Keratinocyte (primary cell): Measurements from ENCODE around the gene KLK3. TPM values are rescaled to one million over a fixed set of nuclear protein-coding genes. Genes with fewer than 3 reads are reported as not detected.

Source experiments
- DNase-seq: peaks from one replicate; pipeline ENCODE4 v3.0.0-alpha.2; 2011; ENCODE audit warnings: low read depth, missing footprints, low spot score
- FAIRE-seq: peaks from 2 replicates; lab custom pipeline; 2011; peaks lifted over from hg19 to GRCh38; lab: Jason Lieb, UNC
- H2AFZ ChIP-seq: 2 replicates; pipeline ENCODE4 v1.6.0; 2012; ENCODE audit warnings: low read length, control low read depth, inconsistent platforms; ENCODE audit not compliant: control insufficient read depth
- H3K27ac ChIP-seq: 2 replicates; pipeline ENCODE4 v1.5.1; 2011; ENCODE audit warnings: low read length; ENCODE audit not compliant: control insufficient read depth, insufficient read depth
- H3K27me3 ChIP-seq: 3 replicates; pipeline ENCODE4 v1.6.0; 2011; ENCODE audit warnings: low read length; ENCODE audit not compliant: control insufficient read depth, insufficient read depth; ENCODE audit errors: extremely low read depth
- H3K36me3 ChIP-seq, 2 experiments: 2 replicates in 1 of 2; 3 replicates in 1 of 2; pipeline ENCODE4 v1.5.1; 2011; ENCODE audit warnings: low read length in 2 of 2, mild to moderate bottlenecking in 1 of 2; ENCODE audit not compliant: control insufficient read depth in 2 of 2, insufficient read depth in 2 of 2; ENCODE audit errors: extremely low read depth in 1 of 2
- H3K4me1 ChIP-seq: 3 replicates; pipeline ENCODE4 v1.5.1; 2011; ENCODE audit warnings: low read length; ENCODE audit not compliant: control insufficient read depth, insufficient read depth; ENCODE audit errors: extremely low read depth
- H3K4me2 ChIP-seq: 3 replicates; pipeline ENCODE4 v1.6.0; 2011; ENCODE audit warnings: low read depth, low read length; ENCODE audit not compliant: control insufficient read depth, insufficient read depth; ENCODE audit errors: extremely low read depth
- H3K4me3 ChIP-seq, 3 experiments: fragments of 200-600 bp in 1 of 3; sonication (generic) in 1 of 3; 2 replicates in 2 of 3; 3 replicates in 1 of 3; pipeline ENCODE4 v1.5.1; 2011 to 2016; ENCODE audit warnings: low read length in 3 of 3, mild to moderate bottlenecking in 3 of 3, control low read depth in 2 of 3, inconsistent platforms in 1 of 3, low read depth in 1 of 3, mixed read lengths in 1 of 3, mixed run types in 1 of 3, moderate library complexity in 1 of 3; ENCODE audit not compliant: control insufficient read depth in 2 of 3, insufficient read depth in 2 of 3; ENCODE audit errors: extremely low read depth in 1 of 3
- H3K79me2 ChIP-seq: 2 replicates; pipeline ENCODE4 v1.6.0; 2012; ENCODE audit warnings: low read length; ENCODE audit not compliant: control insufficient read depth, insufficient read depth
- H3K9ac ChIP-seq: 3 replicates; pipeline ENCODE4 v1.6.0; 2011; ENCODE audit warnings: low read length; ENCODE audit not compliant: control insufficient read depth, insufficient read depth; ENCODE audit errors: extremely low read depth
- H3K9me1 ChIP-seq: 3 replicates; pipeline ENCODE4 v1.6.0; 2011; ENCODE audit warnings: low read length; ENCODE audit not compliant: control insufficient read depth, insufficient read depth; ENCODE audit errors: extremely low read depth
- H3K9me3 ChIP-seq: 2 replicates; pipeline ENCODE4 v1.5.1; 2012; ENCODE audit warnings: low read depth, low read length; ENCODE audit not compliant: control insufficient read depth
- H4K20me1 ChIP-seq: 3 replicates; pipeline ENCODE4 v1.6.0; 2011; ENCODE audit warnings: low read length; ENCODE audit not compliant: control insufficient read depth, insufficient read depth; ENCODE audit errors: extremely low read depth
- EZH2 ChIP-seq: IDR thresholded peaks from one replicate; pipeline ENCODE4 v1.6.1; 2012; ENCODE audit warnings: inconsistent platforms, mild to moderate bottlenecking, low read length, moderate library complexity
- dilution Hi-C: fragments of 300-500 bp; cut with MboI; formaldehyde crosslinking; loops from one replicate; pipeline ENCODE4 v1.7.0; 2020; ENCODE audit warnings: low sequenced_read_pairs; ENCODE audit not compliant: extremely low pct_ligation_motif_present
- polyA plus RNA-seq, 5 experiments: library from polyadenylated mRNA; depleted of rRNA in 3 of 5; stranded (reverse) in 3 of 5; stranded (forward) in 1 of 5; unstranded in 1 of 5; fragments of >200 nt; gene quantifications; 1 replicate in 1 of 5; 2 replicates in 3 of 5; 3 replicates in 1 of 5; pipeline versions ENCODE4 v1.2.1 to v1.2.3, GENCODE V29; 2011 to 2012; ENCODE audit warnings: missing spikeins in 2 of 5, low read depth in 1 of 5, low replicate concordance in 1 of 5
- TF ChIP-seq, protein P1 (sequence below), 3 experiments: IDR thresholded peaks in 1 of 3; conservative IDR thresholded peaks in 1 of 3; optimal IDR thresholded peaks in 1 of 3; 2 replicates in 2 of 3; 3 replicates in 1 of 3; pipeline versions ENCODE3 to v1.5.1; 2011; ENCODE audit warnings: low read length in 3 of 3, mild to moderate bottlenecking in 3 of 3, moderate library complexity in 2 of 3, control low read depth in 1 of 3, inconsistent platforms in 1 of 3; ENCODE audit not compliant: insufficient read depth in 2 of 3; ENCODE audit errors: extremely low read depth in 1 of 3

The KLK3 gene
- polyA plus RNA-seq, 1 donor (not counting 4 experiments of a cell fraction or from before 2014, with no cell fraction given) = not detected

DNA sequence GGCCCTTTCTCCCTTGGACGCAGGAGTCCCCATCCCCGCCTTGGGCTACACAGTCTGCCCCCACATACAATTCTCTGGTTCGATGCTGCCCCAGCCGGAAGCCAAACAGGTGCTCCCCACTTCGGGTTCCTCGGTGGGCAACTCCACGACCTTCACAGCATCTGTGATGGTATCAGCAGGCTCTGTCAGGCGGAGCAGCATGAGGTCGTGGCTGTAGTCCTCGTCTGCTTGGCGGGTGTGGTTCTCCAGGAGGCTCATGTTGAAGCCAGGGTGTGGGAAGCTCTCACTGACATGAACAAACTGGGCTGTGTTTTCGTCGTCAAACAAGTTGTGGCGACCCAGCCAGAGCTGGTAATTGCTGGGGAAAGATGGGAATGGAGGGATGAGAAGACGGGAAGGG, 34.6 kb upstream of the KLK3 start:
- Histone ChIP-seq H3K9me1 (no peaks in the 10 kb centered on the region), H3K4me1 (peaks cover 6% of the 10 kb centered on the region), H3K27me3 (peaks cover 33% of the 10 kb centered on the region), H2AFZ (no peak overlapping the region), H3K9ac (no peak overlapping the region), H3K4me3 (no peak overlapping the region), H3K36me3 (no peaks in the 10 kb centered on the region), H3K79me2 (no peaks in the 10 kb centered on the region), H3K9me3 (no peaks in the 10 kb centered on the region), H3K4me2 (no peak overlapping the region), H4K20me1 (no peaks in the 10 kb centered on the region), H3K27ac (no peak overlapping the region)
- dilution Hi-C loops = no loop called here
- FAIRE-seq = no peak
- DNase-seq = no peak
- TF ChIP-seq, protein P1, sequence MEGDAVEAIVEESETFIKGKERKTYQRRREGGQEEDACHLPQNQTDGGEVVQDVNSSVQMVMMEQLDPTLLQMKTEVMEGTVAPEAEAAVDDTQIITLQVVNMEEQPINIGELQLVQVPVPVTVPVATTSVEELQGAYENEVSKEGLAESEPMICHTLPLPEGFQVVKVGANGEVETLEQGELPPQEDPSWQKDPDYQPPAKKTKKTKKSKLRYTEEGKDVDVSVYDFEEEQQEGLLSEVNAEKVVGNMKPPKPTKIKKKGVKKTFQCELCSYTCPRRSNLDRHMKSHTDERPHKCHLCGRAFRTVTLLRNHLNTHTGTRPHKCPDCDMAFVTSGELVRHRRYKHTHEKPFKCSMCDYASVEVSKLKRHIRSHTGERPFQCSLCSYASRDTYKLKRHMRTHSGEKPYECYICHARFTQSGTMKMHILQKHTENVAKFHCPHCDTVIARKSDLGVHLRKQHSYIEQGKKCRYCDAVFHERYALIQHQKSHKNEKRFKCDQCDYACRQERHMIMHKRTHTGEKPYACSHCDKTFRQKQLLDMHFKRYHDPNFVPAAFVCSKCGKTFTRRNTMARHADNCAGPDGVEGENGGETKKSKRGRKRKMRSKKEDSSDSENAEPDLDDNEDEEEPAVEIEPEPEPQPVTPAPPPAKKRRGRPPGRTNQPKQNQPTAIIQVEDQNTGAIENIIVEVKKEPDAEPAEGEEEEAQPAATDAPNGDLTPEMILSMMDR (optimal IDR thresholded peaks at IDR 0.05 in 1 of 3, IDR thresholded peaks at IDR 0.05 in 1 of 3, conservative IDR thresholded peaks at IDR 0.05 in 1 of 3; ENCODE audit: extremely low read depth in 1 of 3, insufficient read depth in 2 of 3, low read length in 3 of 3) = no peak
- no peak for TF ChIP-seq EZH2

DNA sequence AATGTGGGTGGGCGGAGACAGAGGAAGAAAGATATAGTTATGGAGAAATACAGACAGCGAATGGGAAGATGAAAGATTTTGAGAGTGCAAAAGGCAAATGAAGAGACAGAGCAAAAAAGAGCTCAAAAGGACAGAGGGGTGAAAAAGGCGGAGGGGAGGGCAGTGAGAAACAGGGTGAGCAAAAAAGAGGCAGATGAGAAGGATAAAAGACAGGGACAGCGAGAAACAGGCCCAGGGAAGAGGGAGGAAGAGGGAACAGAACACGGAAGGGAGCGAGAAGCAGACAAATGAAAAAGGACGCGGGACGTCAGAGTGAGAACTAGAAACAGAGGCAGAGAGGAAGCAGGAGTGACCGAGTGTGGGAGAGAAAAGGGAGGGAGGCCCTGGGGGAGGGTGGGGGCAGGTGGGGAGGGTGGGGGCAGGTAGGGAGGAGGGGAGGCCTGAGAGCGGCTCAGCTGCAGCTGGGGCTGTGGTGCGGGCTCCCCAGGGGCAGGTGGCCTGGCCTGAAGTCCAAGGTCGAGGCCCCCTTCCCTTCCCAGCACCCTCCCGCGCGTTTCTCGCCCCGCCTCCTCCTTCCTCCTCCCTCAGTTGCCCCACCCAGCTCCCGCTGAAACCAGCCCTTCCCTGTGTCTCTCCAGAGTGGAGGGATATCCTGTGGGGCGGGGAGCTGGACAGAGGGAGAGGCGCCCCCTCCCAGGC, 34.0 kb upstream of the KLK3 start:
- dilution Hi-C loops = no loop called here
- no peaks in the 10 kb centered on the region for H3K36me3 ChIP-seq
- peaks cover 6% of the 10 kb centered on the region for H3K4me1 ChIP-seq
- H3K79me2 ChIP-seq = no peaks in the 10 kb centered on the region
- H4K20me1 ChIP-seq = no peaks in the 10 kb centered on the region
- FAIRE-seq (no peak), DNase-seq (no peak)
- peak overlapping the region; percentile 10 for H2AFZ ChIP-seq
- TF ChIP-seq, protein P1 (optimal IDR thresholded peaks at IDR 0.05 in 1 of 3, IDR thresholded peaks at IDR 0.05 in 1 of 3, conservative IDR thresholded peaks at IDR 0.05 in 1 of 3; ENCODE audit: extremely low read depth in 1 of 3, insufficient read depth in 2 of 3, low read length in 3 of 3) = no peak
- TF ChIP-seq EZH2 = no peak
- H3K4me2 ChIP-seq = peak overlapping the region; percentile 52
- no peaks in the 10 kb centered on the region for H3K9me3 ChIP-seq
- no peak overlapping the region for H3K9ac ChIP-seq
- H3K27me3 ChIP-seq = peaks cover 33% of the 10 kb centered on the region
- no peak overlapping the region for H3K27ac ChIP-seq
- no peak overlapping the region for H3K4me3 ChIP-seq
- H3K9me1 ChIP-seq = no peaks in the 10 kb centered on the region
